Measurements from ENCODE around the gene IL1RAPL1.
"Not testable (repeated sequence)": the region's sequence is repeated elsewhere in the genome, so short reads cannot be mapped to it uniquely, and the experiment has no call there.

- not testable (repeated sequence) for TF ChIP-seq CTCF (IDR thresholded peaks at IDR 0.05); ZFX (IDR thresholded peaks at IDR 0.05; ENCODE audit: borderline replicate concordance)
These were observed 787.5 kb downstream of the IL1RAPL1 start for GRCh38 chrX:29374765-29375164.
